Liver (tissue), 9 donors: Measurements from ENCODE around the gene ITCH. TPM values are rescaled to one million over a fixed set of nuclear protein-coding genes. Genes with fewer than 3 reads are reported as not detected.

Experiments used
- DNase-seq: peaks from one replicate; pipeline ENCODE4 v3.0.0-alpha.2; 2017; ENCODE audit warnings: low spot score
- H3K27ac ChIP-seq, 2 donors: one replicate each; pipeline ENCODE4 v1.7.0; 2013; ENCODE audit warnings: inconsistent platforms in 2 of 2, low read length in 2 of 2, control low read depth in 1 of 2, low read depth in 1 of 2, mild to moderate bottlenecking in 1 of 2
- H3K27me3 ChIP-seq, 4 donors: one replicate each; pipeline versions ENCODE4 v1.6.1 to v1.7.0; 2013; ENCODE audit warnings: low read length in 3 of 4, inconsistent platforms in 1 of 4, mild to moderate bottlenecking in 1 of 4, moderate library complexity in 1 of 4; ENCODE audit not compliant: control insufficient read depth in 4 of 4, insufficient read depth in 4 of 4
- H3K36me3 ChIP-seq, 4 donors: one replicate each; pipeline versions ENCODE4 v1.6.1 to v1.7.0; 2013; ENCODE audit warnings: low read length in 3 of 4, mild to moderate bottlenecking in 3 of 4, low read depth in 1 of 4, moderate library complexity in 1 of 4; ENCODE audit not compliant: control insufficient read depth in 4 of 4, insufficient read depth in 3 of 4
- H3K4me1 ChIP-seq, 4 donors: one replicate each; pipeline versions ENCODE4 v1.6.1 to v1.7.0; 2013; ENCODE audit warnings: low read length in 3 of 4, mild to moderate bottlenecking in 3 of 4, moderate library complexity in 1 of 4; ENCODE audit not compliant: control insufficient read depth in 4 of 4, insufficient read depth in 4 of 4
- H3K4me3 ChIP-seq, 3 donors: one replicate each; pipeline versions ENCODE4 v1.6.1 to v1.7.0; 2013; ENCODE audit warnings: low read length in 3 of 3, control low read depth in 1 of 3, low read depth in 1 of 3, mild to moderate bottlenecking in 1 of 3
- H3K9ac ChIP-seq, 2 donors: one replicate each; pipeline ENCODE4 v1.7.0; 2013; ENCODE audit warnings: low read length in 2 of 2, mild to moderate bottlenecking in 2 of 2, moderate library complexity in 2 of 2, control low read depth in 1 of 2, low read depth in 1 of 2
- H3K9me3 ChIP-seq, 4 donors: one replicate each; pipeline versions ENCODE4 v1.6.1 to v1.7.0; 2013; ENCODE audit warnings: low read length in 3 of 4; ENCODE audit not compliant: control insufficient read depth in 4 of 4
- EGR1 ChIP-seq, 2 donors: IDR thresholded peaks; 2 replicates each; pipeline ENCODE4 v1.6.1; 2016 to 2018; ENCODE audit warnings: antibody characterized with exemption in 2 of 2, low read depth in 2 of 2
- FOXA2 ChIP-seq: IDR thresholded peaks from 2 replicates; pipeline ENCODE4 v1.6.1; 2016; ENCODE audit warnings: antibody characterized with exemption
- HNF4A ChIP-seq, 2 donors: conservative IDR thresholded peaks; 2 replicates each; pipeline ENCODE4 v1.6.1; 2016; ENCODE audit warnings: antibody characterized with exemption in 2 of 2, mild to moderate bottlenecking in 2 of 2
- NR2F2 ChIP-seq: IDR thresholded peaks from 2 replicates; pipeline ENCODE4 v1.6.1; 2016; ENCODE audit warnings: antibody characterized with exemption
- RAD21 ChIP-seq, 2 donors: IDR thresholded peaks; 2 replicates each; pipeline ENCODE4 v1.6.1; 2016; ENCODE audit warnings: antibody characterized with exemption in 2 of 2, mild to moderate bottlenecking in 2 of 2
- SP1 ChIP-seq: IDR thresholded peaks from 2 replicates; pipeline ENCODE4 v1.6.1; 2018; ENCODE audit warnings: antibody characterized with exemption, mild to moderate bottlenecking
- TAF1 ChIP-seq: conservative IDR thresholded peaks from 2 replicates; pipeline ENCODE4 v1.6.1; 2016; ENCODE audit warnings: antibody characterized with exemption, mild to moderate bottlenecking
- YY1 ChIP-seq: IDR thresholded peaks from 2 replicates; pipeline ENCODE4 v1.6.1; 2016; ENCODE audit warnings: antibody characterized with exemption, mild to moderate bottlenecking
- WGBS: extraction: QIAGEN DNeasy Blood & Tissue Kit; methylation state at CpG from one replicate; pipeline ENCODE4 v1.1.7; 2013; 5-methylcytosine and 5-hydroxymethylcytosine counted together
- polyA plus RNA-seq, 2 donors: library from polyadenylated mRNA; stranded (reverse) in 1 of 2; unstranded in 1 of 2; fragments of 200-250 nt in 1 of 2; fragments of >200 nt in 1 of 2; fragmentation: Nextera tagmentation in 1 of 2; extraction: Ambion mirVana in 1 of 2; gene quantifications; one replicate each; pipeline versions ENCODE4 v1.2.1 to v1.2.3, GENCODE V29; 2013 to 2015
- total RNA-seq, 2 donors: library from RNA; depleted of rRNA; stranded (reverse); fragments of >200 nt; gene quantifications; one replicate each; pipeline ENCODE4 v1.2.3, GENCODE V29; 2014
- TF ChIP-seq, protein P1 (sequence below): IDR thresholded peaks from 2 replicates; pipeline ENCODE4 v1.6.1; 2016; ENCODE audit warnings: antibody characterized with exemption
- TF ChIP-seq, protein P2 (sequence below): IDR thresholded peaks from 2 replicates; pipeline ENCODE4 v1.6.1; 2016; ENCODE audit warnings: antibody characterized with exemption
- TF ChIP-seq, protein P3 (sequence below): IDR thresholded peaks from 2 replicates; pipeline ENCODE4 v1.6.1; 2016; ENCODE audit warnings: antibody characterized with exemption, mild to moderate bottlenecking
- TF ChIP-seq, protein P4 (sequence below): fragments of 150-350 bp; IDR thresholded peaks from 2 replicates; pipeline ENCODE4 v1.5.1; 2017; ENCODE audit warnings: improper control_type of control experiment, low read depth, low read length; ENCODE audit not compliant: missing input control
- donor health status: healthy.
- donor health status: healthy.
- donor health status: healthy.
- donor health status: healthy.
- donor health status: healthy.

The ITCH gene
- total and polyA plus RNA-seq, 4 donors: 14.3 to 85.3 (median 25.8) TPM

DNA sequence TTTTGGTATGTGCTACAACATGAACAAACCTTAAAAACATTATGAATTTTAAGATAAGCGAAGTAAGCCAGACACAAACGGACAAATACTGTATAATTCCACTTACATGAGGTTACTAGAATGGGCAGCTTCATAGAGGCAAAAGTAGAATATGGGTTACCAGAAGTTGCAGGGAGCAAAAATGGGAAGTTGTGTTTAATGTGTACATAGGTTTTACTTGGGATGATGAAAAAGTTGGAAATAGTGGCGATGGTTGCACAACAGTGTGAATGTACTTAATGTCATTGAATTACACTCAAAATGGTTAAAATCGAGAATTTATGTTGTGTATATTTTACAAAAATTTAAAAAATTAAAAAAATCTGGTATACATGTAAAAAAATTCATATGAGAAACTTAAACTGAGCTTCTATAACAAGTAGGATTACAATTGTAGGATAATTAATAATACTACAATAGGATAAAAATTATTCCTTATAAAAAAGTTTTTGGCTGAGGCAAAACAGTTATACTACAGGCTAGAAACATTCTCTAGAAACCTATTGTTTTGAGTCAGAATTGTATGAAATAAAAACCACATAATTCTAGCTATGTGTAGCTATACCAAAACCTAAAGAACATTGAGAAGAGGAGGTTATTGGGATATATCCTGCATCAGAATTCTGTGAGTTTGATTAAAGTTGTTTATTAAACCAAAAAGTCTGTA lies 128.3 kb downstream of the ITCH start:
- Histone ChIP-seq H3K27me3 (no peaks in the 10 kb centered on the region), H3K4me1 (peaks cover 0 to 2% (median 0%) of the 10 kb centered on the region in 4 donors), H3K4me3 (no peak overlapping the region), H3K9me3 (no peaks in the 10 kb centered on the region), H3K36me3 (peaks cover 12 to 62% (median 56%) of the 10 kb centered on the region in 4 donors), H3K9ac (no peak overlapping the region), H3K27ac (no peak overlapping the region)
- TF ChIP-seq FOXA2 (no peak), HNF4A (conservative IDR thresholded peaks at IDR 0.05) (no peak), TAF1 (no peak), SP1 (no peak)
- 96% methylated on average over 4 of the region's 4 CpGs for WGBS
- no peak for DNase-seq

DNA sequence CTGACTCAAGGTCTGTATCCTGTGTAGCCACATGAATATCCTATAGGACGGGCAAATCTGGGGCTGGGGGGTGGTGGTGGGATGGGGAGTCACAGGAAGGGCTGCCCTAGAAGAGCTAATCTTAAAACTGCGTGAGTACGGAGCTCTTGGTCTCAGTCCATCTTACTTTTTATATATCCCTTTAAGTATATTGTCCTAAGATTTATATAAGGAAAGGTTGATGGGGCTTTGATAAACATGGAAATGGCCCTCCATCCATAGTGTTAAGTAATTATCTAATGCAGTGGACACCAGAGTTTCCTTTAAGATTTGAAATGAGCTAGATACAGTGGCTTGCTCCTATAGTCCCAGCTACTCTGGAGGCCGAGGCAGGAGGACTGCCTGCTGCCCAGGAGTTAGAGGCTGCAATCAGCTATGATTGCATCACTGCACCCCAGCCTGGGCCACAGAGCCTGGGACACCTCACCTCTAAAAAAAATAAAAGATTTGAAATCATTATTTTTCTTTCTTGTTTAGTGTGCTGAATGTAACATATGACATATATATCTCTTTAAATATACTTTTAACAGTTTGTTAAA lies 128.9 kb downstream of the ITCH start:
- Histone ChIP-seq H3K27me3 (no peaks in the 10 kb centered on the region), H3K9me3 (no peaks in the 10 kb centered on the region), H3K4me3 (no peak overlapping the region), H3K27ac (no peak overlapping the region), H3K4me1 (peaks cover 0 to 2% (median 0%) of the 10 kb centered on the region in 4 donors), H3K9ac (no peak overlapping the region), H3K36me3 (peaks cover 12 to 66% (median 53%) of the 10 kb centered on the region in 4 donors)
- TF ChIP-seq HNF4A (conservative IDR thresholded peaks at IDR 0.05) (no peak), YY1 (no peak), FOXA2 (no peak), NR2F2 (no peak), RAD21 (IDR thresholded peaks at IDR 0.05) (no peak), TAF1 (no peak), EGR1 (IDR thresholded peaks at IDR 0.05; ENCODE audit: low read depth in 2 of 2) (no peak), SP1 (no peak)
- TF ChIP-seq, protein P1, sequence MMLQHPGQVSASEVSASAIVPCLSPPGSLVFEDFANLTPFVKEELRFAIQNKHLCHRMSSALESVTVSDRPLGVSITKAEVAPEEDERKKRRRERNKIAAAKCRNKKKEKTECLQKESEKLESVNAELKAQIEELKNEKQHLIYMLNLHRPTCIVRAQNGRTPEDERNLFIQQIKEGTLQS: no peak
- TF ChIP-seq, protein P2, sequence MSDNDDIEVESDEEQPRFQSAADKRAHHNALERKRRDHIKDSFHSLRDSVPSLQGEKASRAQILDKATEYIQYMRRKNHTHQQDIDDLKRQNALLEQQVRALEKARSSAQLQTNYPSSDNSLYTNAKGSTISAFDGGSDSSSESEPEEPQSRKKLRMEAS: no peak
- TF ChIP-seq, protein P3, sequence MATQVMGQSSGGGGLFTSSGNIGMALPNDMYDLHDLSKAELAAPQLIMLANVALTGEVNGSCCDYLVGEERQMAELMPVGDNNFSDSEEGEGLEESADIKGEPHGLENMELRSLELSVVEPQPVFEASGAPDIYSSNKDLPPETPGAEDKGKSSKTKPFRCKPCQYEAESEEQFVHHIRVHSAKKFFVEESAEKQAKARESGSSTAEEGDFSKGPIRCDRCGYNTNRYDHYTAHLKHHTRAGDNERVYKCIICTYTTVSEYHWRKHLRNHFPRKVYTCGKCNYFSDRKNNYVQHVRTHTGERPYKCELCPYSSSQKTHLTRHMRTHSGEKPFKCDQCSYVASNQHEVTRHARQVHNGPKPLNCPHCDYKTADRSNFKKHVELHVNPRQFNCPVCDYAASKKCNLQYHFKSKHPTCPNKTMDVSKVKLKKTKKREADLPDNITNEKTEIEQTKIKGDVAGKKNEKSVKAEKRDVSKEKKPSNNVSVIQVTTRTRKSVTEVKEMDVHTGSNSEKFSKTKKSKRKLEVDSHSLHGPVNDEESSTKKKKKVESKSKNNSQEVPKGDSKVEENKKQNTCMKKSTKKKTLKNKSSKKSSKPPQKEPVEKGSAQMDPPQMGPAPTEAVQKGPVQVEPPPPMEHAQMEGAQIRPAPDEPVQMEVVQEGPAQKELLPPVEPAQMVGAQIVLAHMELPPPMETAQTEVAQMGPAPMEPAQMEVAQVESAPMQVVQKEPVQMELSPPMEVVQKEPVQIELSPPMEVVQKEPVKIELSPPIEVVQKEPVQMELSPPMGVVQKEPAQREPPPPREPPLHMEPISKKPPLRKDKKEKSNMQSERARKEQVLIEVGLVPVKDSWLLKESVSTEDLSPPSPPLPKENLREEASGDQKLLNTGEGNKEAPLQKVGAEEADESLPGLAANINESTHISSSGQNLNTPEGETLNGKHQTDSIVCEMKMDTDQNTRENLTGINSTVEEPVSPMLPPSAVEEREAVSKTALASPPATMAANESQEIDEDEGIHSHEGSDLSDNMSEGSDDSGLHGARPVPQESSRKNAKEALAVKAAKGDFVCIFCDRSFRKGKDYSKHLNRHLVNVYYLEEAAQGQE: no peak
- TF ChIP-seq, protein P4, sequence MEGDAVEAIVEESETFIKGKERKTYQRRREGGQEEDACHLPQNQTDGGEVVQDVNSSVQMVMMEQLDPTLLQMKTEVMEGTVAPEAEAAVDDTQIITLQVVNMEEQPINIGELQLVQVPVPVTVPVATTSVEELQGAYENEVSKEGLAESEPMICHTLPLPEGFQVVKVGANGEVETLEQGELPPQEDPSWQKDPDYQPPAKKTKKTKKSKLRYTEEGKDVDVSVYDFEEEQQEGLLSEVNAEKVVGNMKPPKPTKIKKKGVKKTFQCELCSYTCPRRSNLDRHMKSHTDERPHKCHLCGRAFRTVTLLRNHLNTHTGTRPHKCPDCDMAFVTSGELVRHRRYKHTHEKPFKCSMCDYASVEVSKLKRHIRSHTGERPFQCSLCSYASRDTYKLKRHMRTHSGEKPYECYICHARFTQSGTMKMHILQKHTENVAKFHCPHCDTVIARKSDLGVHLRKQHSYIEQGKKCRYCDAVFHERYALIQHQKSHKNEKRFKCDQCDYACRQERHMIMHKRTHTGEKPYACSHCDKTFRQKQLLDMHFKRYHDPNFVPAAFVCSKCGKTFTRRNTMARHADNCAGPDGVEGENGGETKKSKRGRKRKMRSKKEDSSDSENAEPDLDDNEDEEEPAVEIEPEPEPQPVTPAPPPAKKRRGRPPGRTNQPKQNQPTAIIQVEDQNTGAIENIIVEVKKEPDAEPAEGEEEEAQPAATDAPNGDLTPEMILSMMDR: no peak
- no peak for DNase-seq
- WGBS: 96% methylated on average over 4 of the region's 4 CpGs
